ENCODE data around the gene SPEM3.
"Not testable (repeated sequence)": the region's sequence is repeated elsewhere in the genome, so short reads cannot be mapped to it uniquely, and the experiment has no call there.

SPEM3 gene

GRCh38 chr17:7475764-7476422 lies 47.2 kb downstream of the SPEM3 start:
- DNase-seq, result peak; percentile 77

GRCh38 chr17:7476494-7476893 lies 47.8 kb downstream of the SPEM3 start:
- DNase-seq, result no peak

- DNase-seq, result no peak
Measured at GRCh38 chr17:7476951-7477350, 48.3 kb downstream of the SPEM3 start.

- DNase-seq, result peak; percentile 36
Measured at GRCh38 chr17:7477392-7478275, 49.0 kb downstream of the SPEM3 start.

GRCh38 chr17:7478276-7479212 lies 49.9 kb downstream of the SPEM3 start:
- DNase-seq, result no peak

GRCh38 chr17:7479213-7480088 lies 50.8 kb downstream of the SPEM3 start, which contains the start of gene ZBTB4:
ZBTB4 (minus strand) TSS chr17:7479631; CDS start chr17:7466801, 12,830 bp downstream.
- peak; percentile 35 for DNase-seq

GRCh38 chr17:7480089-7480384 lies 51.4 kb downstream of the SPEM3 start:
- DNase-seq, result no peak

- DNase-seq, result not testable (repeated sequence)
Measured at GRCh38 chr17:7481275-7481674, 52.6 kb downstream of the SPEM3 start, which contains the start of gene SLC35G6. SLC35G6 (plus strand) TSS chr17:7481446; CDS start chr17:7481517, 71 bp downstream.

- DNase-seq, result not testable (repeated sequence)
Measured at GRCh38 chr17:7481842-7482741, 53.4 kb downstream of the SPEM3 start.

Data from suppressor macrophage treated with lipopolysaccharide for 4 hours (primary cell).